ENCODE data around the gene CPNE1.
"Not testable (repeated sequence)": the region's sequence is repeated elsewhere in the genome, so short reads cannot be mapped to it uniquely, and the experiment has no call there.

DNA sequence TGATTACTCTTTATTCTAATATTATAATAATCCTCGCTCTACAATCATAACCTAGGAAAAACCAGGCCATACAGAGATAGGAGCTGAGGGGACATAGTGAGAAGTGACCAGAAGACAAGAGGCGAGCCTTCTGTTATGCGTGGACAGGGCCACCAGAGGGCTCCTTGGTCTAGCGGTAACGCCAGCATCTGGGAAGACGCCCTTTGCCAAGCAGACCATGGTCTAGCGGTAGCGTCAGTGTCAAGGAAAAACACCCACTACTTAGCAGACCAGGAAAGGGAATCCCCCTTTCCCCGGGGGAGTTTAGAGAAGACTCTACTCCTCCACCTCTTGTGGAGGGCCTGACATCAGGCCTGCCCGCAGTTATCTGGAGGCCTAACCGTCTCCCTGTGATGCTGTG, 22.2 kb upstream of the CPNE1 start:
- not testable (repeated sequence) for TF ChIP-seq POLR2A, POLR2AphosphoS5 (IDR thresholded peaks at IDR 0.05)
- TF ChIP-seq, protein P1, sequence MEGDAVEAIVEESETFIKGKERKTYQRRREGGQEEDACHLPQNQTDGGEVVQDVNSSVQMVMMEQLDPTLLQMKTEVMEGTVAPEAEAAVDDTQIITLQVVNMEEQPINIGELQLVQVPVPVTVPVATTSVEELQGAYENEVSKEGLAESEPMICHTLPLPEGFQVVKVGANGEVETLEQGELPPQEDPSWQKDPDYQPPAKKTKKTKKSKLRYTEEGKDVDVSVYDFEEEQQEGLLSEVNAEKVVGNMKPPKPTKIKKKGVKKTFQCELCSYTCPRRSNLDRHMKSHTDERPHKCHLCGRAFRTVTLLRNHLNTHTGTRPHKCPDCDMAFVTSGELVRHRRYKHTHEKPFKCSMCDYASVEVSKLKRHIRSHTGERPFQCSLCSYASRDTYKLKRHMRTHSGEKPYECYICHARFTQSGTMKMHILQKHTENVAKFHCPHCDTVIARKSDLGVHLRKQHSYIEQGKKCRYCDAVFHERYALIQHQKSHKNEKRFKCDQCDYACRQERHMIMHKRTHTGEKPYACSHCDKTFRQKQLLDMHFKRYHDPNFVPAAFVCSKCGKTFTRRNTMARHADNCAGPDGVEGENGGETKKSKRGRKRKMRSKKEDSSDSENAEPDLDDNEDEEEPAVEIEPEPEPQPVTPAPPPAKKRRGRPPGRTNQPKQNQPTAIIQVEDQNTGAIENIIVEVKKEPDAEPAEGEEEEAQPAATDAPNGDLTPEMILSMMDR (IDR thresholded peaks at IDR 0.05), result not testable (repeated sequence)
